T-helper 2 cell treated with Interferon-gamma antibody and Interleukin-4, amounts not matched to agents 100 ng/mL and 5 ng/mL, for 36 hours (primary cell): Measurements from ENCODE around the gene VPREB3. TPM values are rescaled to one million over a fixed set of nuclear protein-coding genes. Genes with fewer than 3 reads are reported as not detected.

Source experiments
- intact Hi-C: fragments of 100-400 bp; cut with micrococcal nuclease; formaldehyde crosslinking; loops from one replicate; pipeline ENCODE4 v1.15.1; 2023
- total RNA-seq: library from RNA; stranded (reverse); gene quantifications from 2 replicates; pipeline ENCODE4 v1.2.3, GENCODE V29; 2022

Gene VPREB3
- total RNA-seq, 1 donor from 2014 or later, result not detected

DNA sequence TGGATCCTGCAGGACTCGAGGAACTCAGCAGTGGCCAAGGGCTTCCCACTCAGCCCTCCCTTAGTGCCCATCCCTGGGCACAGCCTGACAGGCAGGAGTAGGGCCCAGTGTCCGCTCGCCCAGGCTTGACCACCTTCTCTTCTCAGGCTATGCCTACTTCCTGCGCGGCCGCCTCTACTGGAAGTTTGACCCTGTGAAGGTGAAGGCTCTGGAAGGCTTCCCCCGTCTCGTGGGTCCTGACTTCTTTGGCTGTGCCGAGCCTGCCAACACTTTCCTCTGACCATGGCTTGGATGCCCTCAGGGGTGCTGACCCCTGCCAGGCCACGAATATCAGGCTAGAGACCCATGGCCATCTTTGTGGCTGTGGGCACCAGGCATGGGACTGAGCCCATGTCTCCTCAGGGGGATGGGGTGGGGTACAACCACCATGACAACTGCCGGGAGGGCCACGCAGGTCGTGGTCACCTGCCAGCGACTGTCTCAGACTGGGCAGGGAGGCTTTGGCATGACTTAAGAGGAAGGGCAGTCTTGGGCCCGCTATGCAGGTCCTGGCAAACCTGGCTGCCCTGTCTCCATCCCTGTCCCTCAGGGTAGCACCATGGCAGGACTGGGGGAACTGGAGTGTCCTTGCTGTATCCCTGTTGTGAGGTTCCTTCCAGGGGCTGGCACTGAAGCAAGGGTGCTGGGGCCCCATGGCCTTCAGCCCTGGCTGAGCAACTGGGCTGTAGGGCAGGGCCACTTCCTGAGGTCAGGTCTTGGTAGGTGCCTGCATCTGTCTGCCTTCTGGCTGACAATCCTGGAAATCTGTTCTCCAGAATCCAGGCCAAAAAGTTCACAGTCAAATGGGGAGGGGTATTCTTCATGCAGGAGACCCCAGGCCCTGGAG lies 29.3 kb upstream of the VPREB3 start:
- intact Hi-C loops, result no loop called here

DNA sequence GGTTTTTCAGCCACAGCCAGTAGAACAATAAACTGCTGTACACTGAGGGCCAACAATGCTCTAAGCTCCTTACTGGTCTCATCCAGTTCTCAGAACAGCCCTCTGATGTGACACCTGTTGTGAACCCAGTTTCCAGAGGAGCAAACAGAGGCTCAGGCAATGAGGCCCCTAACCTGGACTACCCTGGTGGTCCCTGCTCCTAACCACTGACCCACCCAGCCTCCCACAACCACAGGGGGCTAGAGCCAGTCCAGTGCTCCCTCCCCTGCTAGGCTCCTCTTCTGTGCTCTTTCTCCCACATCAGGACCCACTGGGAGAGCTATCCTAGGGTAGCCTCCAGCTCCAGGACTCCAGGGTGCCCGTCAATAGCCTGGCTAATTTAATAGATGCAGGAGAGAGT lies 28.5 kb upstream of the VPREB3 start:
- intact Hi-C loops, result no loop called here

DNA sequence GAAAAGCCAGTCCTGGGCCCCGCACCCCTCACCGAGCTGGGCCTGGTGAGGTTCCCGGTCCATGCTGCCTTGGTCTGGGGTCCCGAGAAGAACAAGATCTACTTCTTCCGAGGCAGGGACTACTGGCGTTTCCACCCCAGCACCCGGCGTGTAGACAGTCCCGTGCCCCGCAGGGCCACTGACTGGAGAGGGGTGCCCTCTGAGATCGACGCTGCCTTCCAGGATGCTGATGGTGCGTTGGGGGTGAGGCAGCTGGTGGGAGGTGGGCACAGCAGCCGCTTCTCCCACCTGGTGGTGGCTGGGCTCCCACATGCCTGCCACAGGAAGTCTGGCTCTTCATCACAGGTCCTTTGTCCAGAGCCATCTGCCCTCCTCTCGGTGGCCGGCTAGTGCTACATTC lies 28.0 kb upstream of the VPREB3 start:
- intact Hi-C loops, result no loop called here

DNA sequence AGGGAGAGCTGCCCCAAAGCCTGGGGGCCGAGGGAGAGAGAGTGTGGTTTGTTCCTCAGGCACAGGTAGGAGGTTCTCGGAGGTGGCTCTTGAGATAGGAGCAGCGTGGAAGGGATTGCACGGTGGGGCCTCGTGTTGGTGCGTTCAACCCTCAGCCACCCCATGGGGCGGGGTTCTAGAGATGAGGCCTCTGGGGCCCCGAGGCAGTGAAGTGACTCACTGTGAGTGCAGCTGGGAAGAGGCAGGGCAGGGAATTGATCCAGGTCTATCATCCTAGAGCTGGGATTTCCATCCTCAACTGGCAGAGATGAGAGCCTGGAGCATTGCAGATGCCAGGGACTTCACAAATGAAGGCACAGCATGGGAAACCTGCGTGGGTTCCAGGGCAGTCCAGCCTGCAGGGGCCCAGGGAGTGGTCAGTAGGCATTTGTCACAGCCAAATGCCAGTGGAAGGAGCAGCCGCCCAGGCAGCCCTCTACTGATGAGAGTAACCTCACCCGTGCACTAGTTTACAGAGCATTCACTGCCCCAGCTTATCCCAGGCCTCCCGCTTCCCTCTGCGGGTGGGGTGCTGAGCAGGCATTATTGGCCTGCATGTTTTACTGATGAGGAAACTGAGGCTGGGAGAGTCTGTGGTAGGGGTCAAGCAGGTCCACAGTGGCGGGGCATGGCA lies 27.4 kb upstream of the VPREB3 start:
- intact Hi-C loops, result no loop called here

DNA sequence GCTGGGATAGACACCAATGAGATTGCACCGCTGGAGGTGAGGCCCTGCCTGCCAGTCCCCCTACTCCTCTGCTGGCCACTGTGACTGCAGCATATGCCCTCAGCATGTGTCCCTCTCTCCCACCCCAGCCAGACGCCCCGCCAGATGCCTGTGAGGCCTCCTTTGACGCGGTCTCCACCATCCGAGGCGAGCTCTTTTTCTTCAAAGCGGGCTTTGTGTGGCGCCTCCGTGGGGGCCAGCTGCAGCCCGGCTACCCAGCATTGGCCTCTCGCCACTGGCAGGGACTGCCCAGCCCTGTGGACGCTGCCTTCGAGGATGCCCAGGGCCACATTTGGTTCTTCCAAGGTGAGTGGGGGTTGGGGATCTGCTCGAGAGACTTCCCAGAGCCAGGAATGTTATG lies 26.8 kb upstream of the VPREB3 start:
- intact Hi-C loops, result no loop called here

DNA sequence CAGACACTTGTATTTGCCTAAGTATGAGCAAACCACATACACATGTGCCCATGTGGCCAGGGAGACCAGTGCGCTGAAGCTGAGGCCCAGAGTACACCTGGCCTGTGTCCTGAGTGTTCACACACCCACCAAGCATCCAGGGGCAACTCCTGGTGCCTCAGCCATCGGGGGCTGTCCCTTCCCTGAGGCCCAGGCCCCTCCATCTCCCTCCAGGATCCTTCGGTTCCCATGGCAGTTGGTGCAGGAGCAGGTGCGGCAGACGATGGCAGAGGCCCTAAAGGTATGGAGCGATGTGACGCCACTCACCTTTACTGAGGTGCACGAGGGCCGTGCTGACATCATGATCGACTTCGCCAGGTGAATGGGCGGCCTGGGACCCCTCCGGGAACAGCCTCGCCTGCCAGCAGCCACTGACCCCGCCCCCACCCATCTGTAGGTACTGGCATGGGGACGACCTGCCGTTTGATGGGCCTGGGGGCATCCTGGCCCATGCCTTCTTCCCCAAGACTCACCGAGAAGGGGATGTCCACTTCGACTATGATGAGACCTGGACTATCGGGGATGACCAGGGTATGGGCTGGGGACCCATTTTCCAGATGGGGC lies 26.0 kb upstream of the VPREB3 start:
- intact Hi-C loops, result no loop called here

DNA sequence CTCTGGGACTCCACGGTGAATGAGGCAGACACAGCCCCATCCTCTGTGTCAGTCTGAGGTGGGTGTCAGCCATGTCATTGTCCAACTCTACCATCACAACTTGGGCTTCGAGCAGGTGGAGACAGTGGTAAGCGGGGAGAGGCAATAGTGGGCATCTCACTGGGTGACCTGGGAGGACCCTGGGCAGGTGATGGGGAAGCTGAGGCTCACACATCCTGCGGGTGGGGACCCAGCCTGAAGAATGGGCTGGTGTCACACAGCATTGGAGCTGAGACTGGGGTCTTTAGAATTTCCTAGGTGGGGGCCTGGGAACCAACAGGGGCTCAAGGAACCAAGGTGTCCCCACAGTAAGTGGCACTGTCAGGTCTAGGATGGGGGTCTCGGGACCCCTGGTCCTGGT lies 25.5 kb upstream of the VPREB3 start:
- intact Hi-C loops, result no loop called here

DNA sequence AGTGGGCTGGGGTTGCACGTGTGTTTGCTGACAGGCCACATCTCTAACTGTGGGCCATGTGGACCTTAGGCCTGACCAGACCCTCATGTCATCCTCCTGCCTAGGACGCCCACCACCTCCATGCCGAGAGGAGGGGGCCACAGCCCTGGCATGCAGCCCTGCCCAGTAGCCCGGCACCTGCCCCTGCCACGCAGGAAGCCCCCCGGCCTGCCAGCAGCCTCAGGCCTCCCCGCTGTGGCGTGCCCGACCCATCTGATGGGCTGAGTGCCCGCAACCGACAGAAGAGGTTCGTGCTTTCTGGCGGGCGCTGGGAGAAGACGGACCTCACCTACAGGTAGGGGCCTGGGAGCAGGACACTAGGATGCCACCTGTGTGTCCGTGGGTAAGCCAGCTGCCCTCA lies 24.9 kb upstream of the VPREB3 start:
- intact Hi-C loops, result no loop called here

DNA sequence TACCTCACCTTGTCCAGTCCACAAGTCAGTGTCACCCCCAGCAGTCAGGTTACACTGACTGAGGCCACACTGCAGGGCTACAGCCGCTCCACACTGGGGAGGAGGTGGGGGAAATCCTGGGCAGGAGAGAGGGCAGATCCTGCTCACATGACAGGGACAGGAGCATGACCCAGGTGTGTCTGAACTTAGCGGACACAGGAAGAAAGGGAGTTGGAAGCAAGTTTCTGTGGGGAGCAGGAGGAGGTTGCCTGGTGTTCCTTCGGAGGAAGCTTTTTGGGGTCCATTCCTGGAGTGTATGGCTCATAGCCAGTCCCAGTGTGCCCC lies 24.3 kb upstream of the VPREB3 start:
- intact Hi-C loops, result no loop called here

DNA sequence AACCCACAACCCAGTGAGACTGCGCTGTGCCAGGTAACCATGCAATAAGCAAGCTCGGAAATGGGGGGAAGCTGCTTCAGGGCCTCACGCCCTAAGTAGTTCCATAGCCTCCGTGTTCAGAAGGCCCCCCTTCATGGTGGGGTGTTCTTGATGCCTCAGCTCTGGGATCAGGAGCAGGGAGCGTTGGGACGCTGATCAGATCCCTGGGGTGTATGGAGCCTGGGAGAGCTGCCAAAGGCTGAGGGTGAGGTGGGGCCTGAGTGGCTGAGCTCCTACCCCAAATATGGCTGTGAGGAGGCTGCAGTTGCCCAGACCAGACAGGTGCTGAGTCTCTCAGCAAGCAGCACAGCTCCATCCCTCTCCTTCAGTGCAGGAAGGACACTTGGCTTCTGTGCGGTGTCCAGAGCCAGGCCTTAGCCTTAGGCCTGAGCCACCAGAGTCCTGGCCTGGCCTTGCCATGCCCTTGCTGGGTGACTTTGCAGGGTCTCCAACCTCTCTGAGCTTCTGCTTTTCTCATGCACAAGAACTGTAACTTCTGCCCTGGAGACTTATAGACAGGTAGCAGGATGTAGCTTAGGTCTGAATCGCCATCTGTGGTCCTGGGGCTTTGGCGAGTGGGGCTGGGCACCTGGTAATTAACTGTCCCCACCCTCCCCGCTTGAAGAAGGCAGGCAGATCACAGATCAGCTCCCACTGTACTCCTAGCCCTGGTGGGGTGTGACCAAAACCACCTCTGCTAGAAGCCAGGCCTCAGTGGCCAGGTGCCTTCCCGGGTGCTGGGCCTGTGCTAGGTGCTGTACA lies 23.8 kb upstream of the VPREB3 start:
- intact Hi-C loops, result no loop called here

DNA sequence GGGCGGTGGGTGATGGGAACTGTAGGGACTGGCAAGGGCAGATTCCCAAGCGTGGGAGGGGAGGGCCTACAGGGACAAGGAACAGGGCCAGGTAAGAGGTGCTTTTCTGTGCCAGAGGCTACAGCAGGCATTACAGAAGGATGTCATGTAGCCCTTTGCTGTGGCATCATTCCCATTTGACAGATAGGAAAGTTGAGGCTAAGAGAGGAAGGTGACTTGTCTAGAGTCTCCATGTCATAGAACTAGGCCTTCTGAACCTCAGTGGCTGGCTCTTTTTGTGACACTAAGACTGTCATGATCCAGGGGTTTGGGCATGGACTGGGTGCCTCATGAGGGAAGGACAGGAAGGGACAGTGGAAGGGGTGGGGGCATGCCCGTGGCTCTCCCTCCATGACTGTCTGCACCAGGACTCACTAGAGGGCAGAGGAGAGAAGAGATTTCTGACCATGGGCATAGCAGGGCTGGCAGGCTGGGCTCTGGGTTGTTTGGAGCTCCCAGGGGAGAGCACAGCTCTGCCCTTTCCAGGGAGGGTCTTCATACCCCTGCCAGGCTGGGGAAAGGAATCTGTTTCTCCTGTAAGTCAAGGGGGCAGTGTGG lies 21.7 kb upstream of the VPREB3 start:
- intact Hi-C loops, result no loop called here

DNA sequence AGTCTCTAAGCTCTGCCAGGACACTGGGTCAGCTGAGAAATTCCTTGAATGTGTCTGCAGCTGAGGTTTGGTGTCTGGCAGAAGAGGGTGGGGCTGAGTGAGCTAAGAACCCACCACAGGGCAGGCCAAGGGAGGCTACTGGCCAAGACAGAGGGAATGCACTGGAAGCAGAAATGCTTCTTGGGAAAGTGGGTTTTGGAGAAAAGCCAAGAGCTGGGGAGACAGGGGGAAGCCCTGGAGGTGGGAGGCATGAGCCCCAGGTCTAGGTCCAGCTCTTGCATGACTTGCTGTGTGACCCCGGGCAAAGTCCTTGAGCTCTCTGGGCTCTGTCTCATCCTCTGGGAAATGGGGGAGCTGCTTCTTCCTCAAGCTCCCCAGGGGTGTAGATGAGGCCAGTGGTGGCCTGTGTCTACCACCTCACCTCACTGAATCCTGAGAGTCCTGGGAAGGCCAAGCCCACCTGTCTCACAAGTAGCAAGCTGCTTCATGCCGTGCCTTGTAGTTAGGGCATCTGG lies 20.8 kb upstream of the VPREB3 start:
- intact Hi-C loops, result no loop called here

DNA sequence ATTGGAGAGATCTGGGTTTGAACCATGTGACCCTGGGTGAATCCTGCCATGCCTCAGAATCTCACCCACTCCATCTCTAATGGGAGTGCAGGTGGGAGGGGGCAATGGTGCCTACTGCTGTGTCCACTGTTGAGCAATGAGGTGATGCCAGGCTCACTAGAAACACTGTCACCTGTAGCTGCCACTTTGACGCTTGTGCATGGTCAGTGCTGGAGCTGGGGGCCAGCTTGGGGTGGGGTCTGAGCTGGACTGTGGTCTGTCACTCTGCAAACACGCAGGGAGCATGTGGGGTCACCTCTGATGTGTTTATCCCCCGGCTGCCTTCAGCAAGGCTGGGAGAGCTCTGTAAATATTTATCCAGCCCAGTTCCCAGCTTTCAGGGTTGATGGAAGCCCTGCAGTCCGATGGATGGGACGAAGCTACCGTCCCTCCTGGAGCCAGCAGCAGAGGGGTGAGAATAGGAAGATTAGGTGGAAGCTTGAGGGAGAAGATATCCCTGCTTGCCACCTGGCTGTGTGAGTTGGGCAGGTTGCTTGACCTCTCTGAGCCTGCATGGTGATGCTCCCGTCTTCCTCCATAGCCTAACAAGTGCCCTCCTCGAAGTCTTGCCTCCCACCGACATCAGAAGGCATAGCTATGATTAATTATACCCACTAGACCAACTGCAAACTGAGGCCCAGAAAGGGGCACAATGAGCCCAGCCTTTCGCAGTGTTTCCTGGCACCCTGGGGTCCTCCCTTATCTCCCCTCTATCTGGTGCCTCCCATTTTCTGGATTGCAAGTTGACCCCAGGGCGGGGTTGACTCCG lies 20.1 kb upstream of the VPREB3 start:
- intact Hi-C loops, result no loop called here

DNA sequence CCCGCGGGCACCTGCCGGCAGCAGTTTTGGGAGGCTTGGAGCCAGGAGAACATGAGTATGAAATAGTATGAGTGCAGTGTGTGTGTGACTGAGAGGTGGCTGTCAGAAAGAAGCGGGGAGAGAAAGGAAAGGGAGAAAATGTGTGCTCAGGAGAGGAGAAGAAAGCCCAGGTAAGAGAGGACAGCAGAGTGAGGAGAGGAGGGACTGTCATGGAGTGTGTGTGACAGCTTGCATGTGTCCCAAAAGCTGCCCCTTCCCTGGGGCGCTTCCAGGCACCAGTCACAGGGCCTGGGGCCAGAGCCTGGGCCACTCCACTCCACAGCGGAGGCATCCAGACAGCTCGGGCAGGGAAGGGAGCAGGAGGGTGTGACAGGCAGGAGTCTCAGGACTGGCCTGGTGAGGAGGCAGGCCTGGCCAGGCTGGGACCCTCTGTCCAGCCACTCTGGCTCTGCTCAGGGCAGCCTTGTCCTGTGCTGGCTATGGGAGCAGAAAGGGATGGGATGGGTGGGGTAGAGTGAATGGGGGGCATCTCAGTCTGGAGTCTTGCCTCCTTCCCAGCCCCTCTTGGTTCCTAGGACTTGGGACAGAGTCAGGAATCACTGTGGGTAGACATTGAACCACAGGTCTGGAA lies 19.4 kb upstream of the VPREB3 start:
- intact Hi-C loops, result no loop called here

DNA sequence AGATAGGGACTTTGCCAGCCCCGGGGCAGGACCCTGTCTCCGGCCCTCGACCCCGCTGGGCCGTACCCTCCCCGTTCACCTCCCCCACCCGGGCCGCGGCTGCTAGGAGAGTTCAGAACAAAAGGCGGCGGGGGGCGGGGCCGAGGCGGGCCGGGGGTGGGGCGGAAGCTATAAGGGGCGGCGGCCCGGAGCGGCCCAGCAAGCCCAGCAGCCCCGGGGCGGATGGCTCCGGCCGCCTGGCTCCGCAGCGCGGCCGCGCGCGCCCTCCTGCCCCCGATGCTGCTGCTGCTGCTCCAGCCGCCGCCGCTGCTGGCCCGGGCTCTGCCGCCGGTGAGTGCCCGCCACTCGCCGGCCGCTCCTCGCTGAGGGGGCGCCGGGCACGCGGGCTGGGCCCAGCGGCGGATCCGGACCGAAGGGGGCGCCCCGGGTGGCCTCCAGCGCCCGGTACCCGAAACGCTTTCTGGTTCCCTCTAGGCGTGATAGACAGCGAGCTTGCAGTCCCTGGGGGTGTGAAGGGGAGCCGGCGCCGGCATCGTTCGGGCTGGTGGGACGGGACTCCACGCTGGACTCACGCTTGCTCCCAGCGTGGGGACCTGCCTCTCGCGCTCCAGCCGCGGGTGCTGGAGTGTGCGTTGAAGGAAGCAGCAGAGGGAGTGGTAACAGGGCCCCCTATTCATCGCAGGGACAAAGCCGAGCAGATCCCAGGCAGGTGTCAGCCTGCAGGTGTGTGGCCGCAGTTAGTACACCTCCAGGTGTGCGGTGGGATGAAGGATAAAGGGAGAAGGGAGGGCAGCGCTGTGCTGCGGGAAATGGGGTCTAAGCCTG lies 18.6 kb upstream of the VPREB3 start, which contains the start of gene MMP11:
MMP11 (plus strand) TSS at position 201 of the 825 bp plus-strand sequence; CDS start at position 223, 22 bp downstream.
- intact Hi-C loops, result loop anchor here (1.0 kb wide), 1 partner anchor 13 kb away; the partner anchor contains the start of gene SMARCB1

DNA sequence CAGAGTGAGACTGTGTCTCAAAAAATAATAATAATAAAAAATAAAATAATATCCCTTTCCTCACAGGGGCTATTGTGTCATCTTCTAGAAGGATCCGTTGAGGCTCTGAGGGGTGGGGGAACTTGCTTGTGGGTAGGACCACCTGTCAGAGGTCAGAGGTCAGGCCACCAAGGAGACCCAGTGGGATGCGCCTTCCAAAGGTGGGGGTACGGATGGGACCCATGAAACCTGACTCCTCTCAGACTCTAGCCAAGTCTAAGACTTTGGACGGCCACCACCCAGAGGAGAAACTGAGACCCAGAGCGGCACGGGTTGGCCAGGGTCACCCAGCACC lies 18.1 kb upstream of the VPREB3 start:
- intact Hi-C loops, result loop anchor here (1.0 kb wide), 1 partner anchor 14 kb away; the partner anchor contains the start of gene SMARCB1

DNA sequence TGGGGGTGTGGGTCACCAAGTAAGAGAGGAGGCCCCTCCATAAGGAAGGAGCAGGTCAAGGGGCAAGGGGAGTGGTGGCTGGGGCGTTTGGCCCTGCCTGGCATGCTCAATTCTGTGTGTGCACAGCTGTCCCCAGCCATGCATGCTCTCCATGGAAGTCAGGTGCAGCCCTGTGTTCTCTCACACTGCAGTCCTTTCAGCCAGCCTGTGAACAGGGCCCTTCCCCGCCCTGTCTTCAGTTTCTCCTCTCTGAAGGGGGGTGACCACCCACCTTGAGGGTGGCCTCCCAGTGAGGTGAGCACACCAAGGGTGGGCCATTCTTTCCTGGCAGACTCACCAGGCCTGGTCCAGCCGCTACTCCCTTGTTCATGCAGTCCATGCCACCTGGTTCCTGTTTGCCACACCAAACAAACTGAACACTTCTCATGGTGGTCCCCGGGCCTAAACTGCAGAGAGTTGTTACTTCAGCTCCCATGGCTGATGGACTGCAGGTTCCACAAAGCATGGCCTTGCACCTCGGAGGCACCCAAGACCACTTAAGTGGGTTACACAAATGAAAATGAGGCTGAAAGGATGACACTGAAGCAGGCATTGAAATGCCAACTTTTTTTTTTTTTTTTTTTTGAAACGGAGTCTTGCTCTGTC lies 15.2 kb upstream of the VPREB3 start:
- intact Hi-C loops, result no loop called here
